ENCODE measurements around the gene PBX1. TPM values are rescaled to one million over a fixed set of nuclear protein-coding genes. Genes with fewer than 3 reads are reported as not detected.

PBX1 gene
- total RNA-seq, 1 donor from 2014 or later = 257 TPM

DNA sequence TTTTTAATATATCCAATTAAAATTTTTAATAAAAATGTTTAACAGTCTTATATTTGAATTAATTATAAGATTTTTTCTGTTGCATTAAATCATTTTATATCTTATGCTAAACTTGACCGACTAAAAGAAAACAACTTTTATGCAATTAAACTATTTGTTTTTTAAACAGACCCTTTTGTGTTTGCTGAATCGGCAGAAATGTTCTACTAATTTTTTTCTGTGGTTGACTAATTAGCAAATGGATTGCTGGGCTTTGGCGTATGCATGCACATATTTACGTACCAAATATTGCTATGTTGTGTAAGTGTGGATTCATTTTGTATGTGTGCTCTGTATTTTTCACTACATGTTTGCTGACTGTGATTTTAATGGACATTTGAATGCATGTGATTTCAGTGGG is 174.8 kb downstream of the PBX1 start:
- Mint-ChIP-seq H3K4me1 (ENCODE audit: unreplicated experiment) (peaks cover 56% of the 10 kb centered on the region), H3K9me3 (no peaks in the 10 kb centered on the region), H3K36me3 (peaks cover 37% of the 10 kb centered on the region), H3K4me3 (no peak overlapping the region), H3K27me3 (no peaks in the 10 kb centered on the region), H3K27ac (no peak overlapping the region)
- TF ChIP-seq, protein P1, sequence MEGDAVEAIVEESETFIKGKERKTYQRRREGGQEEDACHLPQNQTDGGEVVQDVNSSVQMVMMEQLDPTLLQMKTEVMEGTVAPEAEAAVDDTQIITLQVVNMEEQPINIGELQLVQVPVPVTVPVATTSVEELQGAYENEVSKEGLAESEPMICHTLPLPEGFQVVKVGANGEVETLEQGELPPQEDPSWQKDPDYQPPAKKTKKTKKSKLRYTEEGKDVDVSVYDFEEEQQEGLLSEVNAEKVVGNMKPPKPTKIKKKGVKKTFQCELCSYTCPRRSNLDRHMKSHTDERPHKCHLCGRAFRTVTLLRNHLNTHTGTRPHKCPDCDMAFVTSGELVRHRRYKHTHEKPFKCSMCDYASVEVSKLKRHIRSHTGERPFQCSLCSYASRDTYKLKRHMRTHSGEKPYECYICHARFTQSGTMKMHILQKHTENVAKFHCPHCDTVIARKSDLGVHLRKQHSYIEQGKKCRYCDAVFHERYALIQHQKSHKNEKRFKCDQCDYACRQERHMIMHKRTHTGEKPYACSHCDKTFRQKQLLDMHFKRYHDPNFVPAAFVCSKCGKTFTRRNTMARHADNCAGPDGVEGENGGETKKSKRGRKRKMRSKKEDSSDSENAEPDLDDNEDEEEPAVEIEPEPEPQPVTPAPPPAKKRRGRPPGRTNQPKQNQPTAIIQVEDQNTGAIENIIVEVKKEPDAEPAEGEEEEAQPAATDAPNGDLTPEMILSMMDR (conservative IDR thresholded peaks at IDR 0.05) = no peak
- no peak for DNase-seq (ENCODE audit: extremely low spot score, unreplicated experiment)

DNA sequence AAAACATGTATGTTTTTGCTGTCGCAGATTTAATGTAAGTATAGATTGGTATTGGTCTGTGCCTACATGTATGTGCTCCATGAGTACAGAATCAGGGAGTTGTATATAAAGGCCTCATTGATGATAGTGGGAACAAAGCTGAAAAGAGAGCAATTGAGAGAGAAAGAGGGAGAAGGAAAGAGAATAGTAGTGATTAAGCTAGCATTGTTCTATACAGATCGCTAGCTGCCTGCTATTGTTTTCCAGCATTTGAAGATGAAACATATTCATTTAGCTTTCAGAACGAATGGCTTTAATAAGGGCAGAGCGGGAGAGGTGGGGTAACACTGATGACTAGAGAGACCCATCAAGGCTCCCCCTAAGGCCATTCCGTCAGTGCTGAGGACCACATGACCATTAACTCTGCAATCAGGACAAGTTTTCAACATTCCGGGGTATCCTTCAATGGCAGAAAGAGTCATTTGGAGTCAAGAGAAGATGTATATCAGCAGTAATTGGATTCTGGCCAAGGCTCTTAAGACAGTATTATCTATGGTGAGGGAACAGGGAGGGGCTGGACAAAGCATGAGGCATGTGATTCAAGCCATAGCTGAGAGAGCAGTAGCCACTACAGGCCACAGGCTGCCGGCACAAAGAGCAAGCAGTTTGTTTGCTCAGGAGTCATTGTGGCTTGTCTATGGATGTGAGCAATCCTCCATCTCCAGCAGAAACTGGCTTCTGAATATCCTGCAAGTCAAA is 176.5 kb downstream of the PBX1 start:
- Mint-ChIP-seq H3K27ac (peak overlapping the region; percentile 71), H3K27me3 (no peaks in the 10 kb centered on the region), H3K4me3 (peak overlapping the region; percentile 8), H3K9me3 (no peaks in the 10 kb centered on the region), H3K4me1 (ENCODE audit: unreplicated experiment) (peaks cover 53% of the 10 kb centered on the region), H3K36me3 (peaks cover 34% of the 10 kb centered on the region)
- DNase-seq (ENCODE audit: extremely low spot score, unreplicated experiment) = no peak
- TF ChIP-seq, protein P1 (conservative IDR thresholded peaks at IDR 0.05) = no peak

DNA sequence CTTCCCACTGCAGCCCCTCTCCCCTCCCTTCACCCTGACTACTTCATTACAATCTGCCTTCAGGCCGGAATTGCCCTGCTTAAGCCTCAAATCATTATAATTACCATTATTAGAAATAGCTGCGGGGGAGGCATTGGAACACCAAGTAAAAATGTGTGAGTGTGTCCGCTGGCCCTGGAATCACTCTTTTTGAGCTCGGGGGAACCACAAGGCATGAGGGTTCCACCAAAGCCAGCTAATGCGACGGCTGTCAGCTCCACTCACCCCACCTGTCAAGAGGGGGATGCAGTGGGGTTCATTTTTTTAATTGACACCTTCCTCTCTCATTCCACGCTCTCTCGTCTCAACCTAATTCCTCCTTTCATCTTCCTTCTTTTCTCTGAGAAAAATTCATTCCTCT is 177.2 kb downstream of the PBX1 start:
- no peak for DNase-seq (ENCODE audit: extremely low spot score, unreplicated experiment)
- Mint-ChIP-seq H3K27ac (peak overlapping the region; percentile 71), H3K27me3 (no peaks in the 10 kb centered on the region), H3K36me3 (peaks cover 29% of the 10 kb centered on the region), H3K4me1 (ENCODE audit: unreplicated experiment) (peaks cover 47% of the 10 kb centered on the region), H3K9me3 (no peaks in the 10 kb centered on the region), H3K4me3 (peak overlapping the region; percentile 6)
- TF ChIP-seq, protein P1 (conservative IDR thresholded peaks at IDR 0.05) = no peak

DNA sequence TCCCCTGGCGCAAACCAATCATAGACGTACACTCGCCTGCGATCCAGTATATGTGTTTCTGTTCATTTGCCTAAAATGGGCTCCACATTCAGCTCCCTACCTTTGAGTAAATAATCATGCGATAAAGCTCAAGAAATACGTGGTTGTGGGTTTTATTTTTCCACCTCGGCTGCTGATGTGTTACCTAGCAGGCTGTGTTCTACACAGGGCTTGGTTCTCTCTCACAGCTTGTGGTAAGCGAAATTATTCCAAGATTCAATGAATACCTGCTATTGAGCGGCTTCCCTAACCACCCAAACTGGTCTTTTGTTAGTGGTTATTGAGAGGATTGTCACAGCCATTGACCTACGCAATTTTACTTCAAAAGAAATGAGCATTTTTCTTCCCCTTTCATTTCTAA is 180.2 kb downstream of the PBX1 start:
- Mint-ChIP-seq H3K27ac (peak overlapping the region; percentile 54), H3K36me3 (peaks cover 27% of the 10 kb centered on the region), H3K9me3 (no peaks in the 10 kb centered on the region), H3K4me1 (ENCODE audit: unreplicated experiment) (peaks cover 48% of the 10 kb centered on the region), H3K4me3 (no peak overlapping the region), H3K27me3 (no peaks in the 10 kb centered on the region)
- no peak for DNase-seq (ENCODE audit: extremely low spot score, unreplicated experiment)
- TF ChIP-seq, protein P1 (conservative IDR thresholded peaks at IDR 0.05) = no peak

DNA sequence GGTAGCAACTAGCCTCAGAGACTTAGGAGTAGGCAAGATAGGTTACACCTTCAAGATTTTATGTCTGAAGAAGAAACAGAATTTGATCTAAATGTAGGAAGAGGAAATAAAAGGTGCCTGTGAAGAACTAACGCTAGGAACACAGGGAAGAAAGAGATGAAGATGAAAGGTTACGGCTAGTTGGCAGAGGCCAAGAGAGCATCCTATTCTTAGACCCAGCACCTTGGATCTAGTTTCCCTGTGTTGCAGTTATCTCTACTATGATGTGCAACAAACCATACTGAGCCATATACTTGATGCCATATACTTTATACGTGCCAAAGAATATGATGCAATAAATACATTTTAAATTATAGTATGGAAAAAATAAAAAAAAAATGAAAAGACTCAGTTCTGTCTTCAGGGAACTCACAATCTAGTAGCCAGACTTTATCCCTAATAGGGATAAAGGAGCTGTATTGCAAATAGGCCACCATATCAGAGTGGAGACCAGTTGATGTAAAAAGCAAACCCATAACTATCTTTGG is 181.1 kb downstream of the PBX1 start:
- TF ChIP-seq, protein P1 (conservative IDR thresholded peaks at IDR 0.05) = no peak
- Mint-ChIP-seq H3K4me1 (ENCODE audit: unreplicated experiment) (peaks cover 48% of the 10 kb centered on the region), H3K4me3 (no peak overlapping the region), H3K36me3 (peaks cover 32% of the 10 kb centered on the region), H3K27me3 (no peaks in the 10 kb centered on the region), H3K27ac (peak overlapping the region; percentile 54), H3K9me3 (no peaks in the 10 kb centered on the region)
- no peak for DNase-seq (ENCODE audit: extremely low spot score, unreplicated experiment)
